Fibroblast of lung (primary cell): ENCODE data around the gene TUFT1. TPM values are rescaled to one million over a fixed set of nuclear protein-coding genes. Genes with fewer than 3 reads are reported as not detected.

Source experiments
- DNase-seq, 2 donors: peaks; one replicate each; pipeline versions ENCODE4 v3.0.0 to v3.0.0-alpha.2; 2010; ENCODE audit warnings: low read depth in 2 of 2
- H2AFZ ChIP-seq: 2 replicates; pipeline ENCODE4 v1.5.1; 2012; ENCODE audit warnings: low read length, control low read depth, inconsistent platforms
- H3K27ac ChIP-seq: 2 replicates; pipeline ENCODE4 v1.5.1; 2011; ENCODE audit warnings: low read length, control low read depth; ENCODE audit not compliant: insufficient read depth
- H3K27me3 ChIP-seq: 2 replicates; pipeline ENCODE4 v1.5.1; 2011; ENCODE audit warnings: mild to moderate bottlenecking, low read length; ENCODE audit not compliant: control insufficient read depth, insufficient read depth
- H3K36me3 ChIP-seq: 2 replicates; pipeline ENCODE4 v1.5.1; 2011; ENCODE audit warnings: low read length; ENCODE audit not compliant: control insufficient read depth, insufficient read depth
- H3K4me1 ChIP-seq: 2 replicates; pipeline ENCODE4 v1.5.1; 2011; ENCODE audit warnings: low read length; ENCODE audit not compliant: control insufficient read depth, insufficient read depth; ENCODE audit errors: extremely low read depth
- H3K4me2 ChIP-seq: 2 replicates; pipeline ENCODE4 v1.5.1; 2011; ENCODE audit warnings: low read length, control low read depth; ENCODE audit not compliant: insufficient read depth; ENCODE audit errors: extremely low read depth
- H3K4me3 ChIP-seq, 4 experiments: fragments of 200-600 bp in 1 of 4; sonication (generic) in 1 of 4; replicated peaks in 1 of 4; 2 replicates each; pipeline ENCODE4 v1.5.1; 2011 to 2016; ENCODE audit warnings: low read length in 4 of 4, low read depth in 3 of 4, mild to moderate bottlenecking in 3 of 4, control low read depth in 2 of 4, inconsistent platforms in 1 of 4, mixed read lengths in 1 of 4; ENCODE audit not compliant: insufficient read depth in 1 of 4; ENCODE audit errors: control extremely low read depth in 1 of 4
- H3K79me2 ChIP-seq: 2 replicates; pipeline ENCODE4 v1.5.1; 2012; ENCODE audit warnings: mild to moderate bottlenecking, low read length, inconsistent platforms; ENCODE audit not compliant: control insufficient read depth, insufficient read depth
- H3K9ac ChIP-seq: 2 replicates; pipeline ENCODE4 v1.5.1; 2011; ENCODE audit warnings: mild to moderate bottlenecking, low read length, control low read depth; ENCODE audit not compliant: insufficient read depth
- H3K9me3 ChIP-seq: 2 replicates; pipeline ENCODE4 v1.5.1; 2012; ENCODE audit warnings: low read depth, low read length; ENCODE audit not compliant: control insufficient read depth, insufficient read depth
- H4K20me1 ChIP-seq: 2 replicates; pipeline ENCODE4 v1.5.1; 2011; ENCODE audit warnings: low read length; ENCODE audit not compliant: control insufficient read depth, insufficient read depth; ENCODE audit errors: extremely low read depth
- EZH2 ChIP-seq: IDR thresholded peaks from 2 replicates; pipeline ENCODE4 v1.5.1; 2012; ENCODE audit warnings: low read length, control low read depth, mild to moderate bottlenecking; ENCODE audit errors: missing control alignments
- polyA plus RNA-seq, 2 donors: library from polyadenylated mRNA; depleted of rRNA in 1 of 2; stranded (reverse) in 1 of 2; unstranded in 1 of 2; fragments of >200 nt; gene quantifications; 2 replicates each; pipeline ENCODE4 v1.2.1, GENCODE V29; 2011 to 2012; ENCODE audit warnings: missing spikeins in 1 of 2
- total RNA-seq: library from RNA; depleted of rRNA; stranded (reverse); fragments of >200 nt; gene quantifications from 2 replicates; pipeline ENCODE4 v1.2.1, GENCODE V29; 2014
- TF ChIP-seq, protein P1 (sequence below), 2 donors: IDR thresholded peaks in 1 of 2; conservative IDR thresholded peaks in 1 of 2; 1 replicate in 1 of 2; 2 replicates in 1 of 2; pipeline ENCODE4 v1.5.1; 2011 to 2012; ENCODE audit warnings: low read length in 2 of 2, control low read depth in 1 of 2, inconsistent platforms in 1 of 2, low read depth in 1 of 2, mild to moderate bottlenecking in 1 of 2

Gene TUFT1
- total and polyA plus RNA-seq, 2 donors (not counting 1 experiment from before 2014, with no cell fraction given), result 18.2 to 24.7 TPM

DNA sequence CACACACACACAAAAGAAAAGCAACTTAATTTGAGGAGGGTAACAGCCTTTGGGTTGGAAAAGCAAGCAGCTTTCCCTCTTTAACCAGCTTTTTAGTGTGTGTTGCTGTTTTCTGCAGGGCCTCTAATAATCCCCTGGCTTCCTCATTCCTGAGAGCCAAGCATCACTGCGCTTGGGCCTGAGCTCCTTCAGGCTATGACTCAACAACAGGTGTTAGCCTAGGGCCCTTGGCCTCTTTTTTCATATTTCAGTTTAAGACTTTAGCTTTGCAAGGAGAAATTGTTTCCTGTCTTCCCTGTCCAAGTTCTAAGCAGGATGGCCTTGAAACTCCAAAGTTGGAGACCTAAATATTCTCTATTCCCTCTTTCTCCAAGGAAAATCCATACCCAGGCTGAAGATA lies 45.5 kb downstream of the TUFT1 start:
- no peak overlapping the region for H3K4me2 ChIP-seq
- no peak overlapping the region for H3K27ac ChIP-seq
- DNase-seq, result peak; percentile 67 to 86
- no peaks in the 10 kb centered on the region for H3K36me3 ChIP-seq
- H3K9me3 ChIP-seq, result no peaks in the 10 kb centered on the region
- no peak overlapping the region for H3K4me3 ChIP-seq
- no peaks in the 10 kb centered on the region for H4K20me1 ChIP-seq
- no peaks in the 10 kb centered on the region for H3K4me1 ChIP-seq
- no peaks in the 10 kb centered on the region for H3K27me3 ChIP-seq
- H3K79me2 ChIP-seq, result no peaks in the 10 kb centered on the region
- H3K9ac ChIP-seq, result no peak overlapping the region
- TF ChIP-seq, protein P1, sequence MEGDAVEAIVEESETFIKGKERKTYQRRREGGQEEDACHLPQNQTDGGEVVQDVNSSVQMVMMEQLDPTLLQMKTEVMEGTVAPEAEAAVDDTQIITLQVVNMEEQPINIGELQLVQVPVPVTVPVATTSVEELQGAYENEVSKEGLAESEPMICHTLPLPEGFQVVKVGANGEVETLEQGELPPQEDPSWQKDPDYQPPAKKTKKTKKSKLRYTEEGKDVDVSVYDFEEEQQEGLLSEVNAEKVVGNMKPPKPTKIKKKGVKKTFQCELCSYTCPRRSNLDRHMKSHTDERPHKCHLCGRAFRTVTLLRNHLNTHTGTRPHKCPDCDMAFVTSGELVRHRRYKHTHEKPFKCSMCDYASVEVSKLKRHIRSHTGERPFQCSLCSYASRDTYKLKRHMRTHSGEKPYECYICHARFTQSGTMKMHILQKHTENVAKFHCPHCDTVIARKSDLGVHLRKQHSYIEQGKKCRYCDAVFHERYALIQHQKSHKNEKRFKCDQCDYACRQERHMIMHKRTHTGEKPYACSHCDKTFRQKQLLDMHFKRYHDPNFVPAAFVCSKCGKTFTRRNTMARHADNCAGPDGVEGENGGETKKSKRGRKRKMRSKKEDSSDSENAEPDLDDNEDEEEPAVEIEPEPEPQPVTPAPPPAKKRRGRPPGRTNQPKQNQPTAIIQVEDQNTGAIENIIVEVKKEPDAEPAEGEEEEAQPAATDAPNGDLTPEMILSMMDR (conservative IDR thresholded peaks at IDR 0.05 in 1 of 2, IDR thresholded peaks at IDR 0.05 in 1 of 2; ENCODE audit: low read depth in 1 of 2, low read length in 2 of 2), result no peak
- no peak for TF ChIP-seq EZH2
- no peak overlapping the region for H2AFZ ChIP-seq

DNA sequence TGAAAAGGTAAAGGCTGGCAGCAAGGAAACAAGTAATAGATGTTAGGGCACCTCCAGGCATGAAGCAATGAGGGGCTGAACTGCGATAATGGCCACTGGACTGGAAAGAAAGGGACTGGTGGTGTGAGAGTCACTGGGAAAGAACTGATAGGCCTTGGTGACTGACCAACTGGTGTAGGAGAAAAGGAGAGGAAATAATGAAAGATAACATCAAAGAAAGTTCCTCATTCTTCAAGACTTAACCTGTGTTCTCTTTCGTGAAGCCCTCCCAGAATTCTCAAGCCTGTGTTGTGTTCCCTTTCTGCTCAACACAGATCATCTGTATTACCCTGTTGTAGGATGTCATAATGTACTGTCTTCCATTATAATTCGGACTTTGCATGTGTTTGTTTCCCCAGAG lies 50.9 kb downstream of the TUFT1 start:
- no peak overlapping the region for H3K27ac ChIP-seq
- TF ChIP-seq EZH2, result no peak
- TF ChIP-seq, protein P1 (conservative IDR thresholded peaks at IDR 0.05 in 1 of 2, IDR thresholded peaks at IDR 0.05 in 1 of 2; ENCODE audit: low read depth in 1 of 2, low read length in 2 of 2), result no peak
- H3K36me3 ChIP-seq, result no peaks in the 10 kb centered on the region
- H2AFZ ChIP-seq, result no peak overlapping the region
- no peaks in the 10 kb centered on the region for H3K9me3 ChIP-seq
- DNase-seq, result no peak
- no peaks in the 10 kb centered on the region for H3K27me3 ChIP-seq
- H4K20me1 ChIP-seq, result no peaks in the 10 kb centered on the region
- no peak overlapping the region for H3K9ac ChIP-seq
- no peaks in the 10 kb centered on the region for H3K79me2 ChIP-seq
- H3K4me1 ChIP-seq, result no peaks in the 10 kb centered on the region
- no peak overlapping the region for H3K4me3 ChIP-seq
- no peak overlapping the region for H3K4me2 ChIP-seq

GRCh38 chr1:151593730-151594129 lies 53.6 kb downstream of the TUFT1 start:
- H3K79me2 ChIP-seq, result no peaks in the 10 kb centered on the region
- H3K4me2 ChIP-seq, result no peak overlapping the region
- H2AFZ ChIP-seq, result no peak overlapping the region
- H4K20me1 ChIP-seq, result no peaks in the 10 kb centered on the region
- H3K4me3 ChIP-seq, result peak overlapping the region in 1 of 4 experiments; percentile 27
- no peaks in the 10 kb centered on the region for H3K36me3 ChIP-seq
- H3K27me3 ChIP-seq, result peaks cover 4% of the 10 kb centered on the region
- H3K4me1 ChIP-seq, result no peaks in the 10 kb centered on the region
- no peak overlapping the region for H3K27ac ChIP-seq
- no peak overlapping the region for H3K9ac ChIP-seq
- no peak for DNase-seq
- no peaks in the 10 kb centered on the region for H3K9me3 ChIP-seq
- TF ChIP-seq, protein P1 (conservative IDR thresholded peaks at IDR 0.05 in 1 of 2, IDR thresholded peaks at IDR 0.05 in 1 of 2; ENCODE audit: low read depth in 1 of 2, low read length in 2 of 2), result no peak
